Stimulated activated CD4-positive, alpha-beta T cell treated with anti-CD3 and anti-CD28 coated beads, Interleukin-1b, Interleukin-23, amount 100 ng/mL, for 4 hours (primary cell): ENCODE measurements around the gene LEUTX.
"Not testable (repeated sequence)": the region's sequence is repeated elsewhere in the genome, so short reads cannot be mapped to it uniquely, and the experiment has no call there.

ENCODE experiments used
- DNase-seq, 2 donors: peaks; one replicate each; pipeline ENCODE4 v3.0.0-alpha.2; 2020; ENCODE audit warnings: low read depth in 2 of 2

LEUTX gene

GRCh38 chr19:39780894-39781293 lies 2.2 kb downstream of the LEUTX start:
- DNase-seq, result no peak

DNA sequence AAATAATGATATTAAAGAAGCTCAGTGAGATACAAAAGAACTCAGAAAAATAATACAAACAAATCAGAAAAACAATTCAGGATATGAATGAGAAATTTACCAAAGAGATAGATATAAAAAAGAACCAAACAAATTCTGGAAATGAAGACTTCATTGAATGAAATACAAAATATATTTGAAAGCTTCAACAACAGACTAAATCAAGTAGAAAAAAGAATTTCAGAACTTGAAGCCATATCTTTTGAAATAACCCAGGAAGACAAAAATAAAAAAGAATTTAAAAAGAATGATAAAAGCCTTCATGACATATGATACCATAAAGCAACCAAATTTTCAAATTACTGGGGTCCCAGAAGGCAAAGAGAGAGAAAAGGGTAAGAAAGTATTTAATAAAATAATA lies 9.6 kb downstream of the LEUTX start:
- DNase-seq, result no peak

DNA sequence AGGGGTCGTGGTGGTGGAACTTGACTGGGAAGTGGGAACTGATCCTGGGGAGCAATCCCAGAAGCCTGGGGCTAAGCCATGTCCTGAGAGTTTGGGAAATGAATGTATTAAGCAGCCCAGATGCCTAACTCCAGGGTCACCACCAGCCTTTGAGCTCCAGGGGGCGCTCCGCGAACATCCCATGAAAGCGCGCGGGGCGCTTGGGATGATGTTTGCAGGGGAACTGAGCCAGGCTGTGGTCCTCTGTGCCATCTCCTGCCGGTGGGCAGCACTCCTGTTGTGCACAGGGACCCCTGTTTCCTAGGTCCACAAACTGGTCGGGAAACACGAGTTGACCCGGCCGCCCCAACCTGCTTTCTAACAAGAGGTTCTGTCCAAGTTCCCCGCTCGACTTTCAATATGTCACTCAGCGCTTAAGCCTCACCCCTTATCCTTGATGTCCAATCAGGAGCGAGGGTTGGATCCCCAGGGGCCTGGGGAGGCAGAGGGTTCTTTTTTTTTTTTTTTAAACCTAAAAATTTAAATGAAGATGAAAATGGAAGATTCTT lies 14.4 kb downstream of the LEUTX start:
- DNase-seq, result peak; percentile 61 to 68

GRCh38 chr19:39795001-39795400 lies 16.3 kb downstream of the LEUTX start:
- DNase-seq, result no peak

GRCh38 chr19:39796000-39796498 lies 17.4 kb downstream of the LEUTX start:
- no peak for DNase-seq

- no peak for DNase-seq
Measured at GRCh38 chr19:39797083-39797482, 18.4 kb downstream of the LEUTX start.

DNA sequence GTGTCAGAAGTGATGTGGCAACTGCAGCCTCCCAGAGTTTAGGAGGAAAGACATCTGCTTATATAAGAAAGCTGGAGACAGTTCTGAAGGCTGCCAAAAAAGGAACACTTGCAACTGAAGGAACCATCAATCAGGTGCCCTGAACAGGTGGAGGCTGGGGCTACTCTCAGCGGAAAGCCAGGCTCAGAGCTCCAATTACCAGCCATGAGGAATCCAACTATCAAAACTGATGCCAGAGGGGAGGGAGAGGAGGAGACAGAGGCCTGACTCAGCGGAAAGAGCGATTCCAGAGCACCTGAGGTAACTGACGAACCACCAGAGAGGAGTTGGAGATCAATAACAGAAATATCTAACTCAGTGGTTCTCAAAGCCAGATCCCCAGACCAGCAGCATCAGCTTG lies 24.3 kb downstream of the LEUTX start:
- DNase-seq, result no peak

DNA sequence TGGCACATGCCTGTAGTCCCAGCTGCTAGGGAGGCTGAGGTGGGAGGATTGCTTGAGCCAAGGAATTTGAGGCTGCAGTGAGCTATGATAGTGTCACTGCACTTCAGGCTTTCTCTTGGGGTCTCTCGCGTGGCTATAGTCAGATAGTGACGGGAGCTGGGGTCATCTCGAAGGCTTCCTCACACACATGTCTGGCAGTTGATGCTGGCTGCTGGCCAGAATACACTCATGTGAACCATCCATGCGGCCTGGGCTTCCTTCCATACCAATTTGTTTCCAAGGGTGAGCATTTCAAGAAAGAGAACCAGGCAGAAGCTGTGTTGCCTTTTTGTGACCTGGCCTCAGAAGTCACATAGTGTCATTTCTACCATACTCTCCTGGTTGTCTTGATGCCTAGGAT lies 26.4 kb downstream of the LEUTX start:
- DNase-seq, result no peak

DNA sequence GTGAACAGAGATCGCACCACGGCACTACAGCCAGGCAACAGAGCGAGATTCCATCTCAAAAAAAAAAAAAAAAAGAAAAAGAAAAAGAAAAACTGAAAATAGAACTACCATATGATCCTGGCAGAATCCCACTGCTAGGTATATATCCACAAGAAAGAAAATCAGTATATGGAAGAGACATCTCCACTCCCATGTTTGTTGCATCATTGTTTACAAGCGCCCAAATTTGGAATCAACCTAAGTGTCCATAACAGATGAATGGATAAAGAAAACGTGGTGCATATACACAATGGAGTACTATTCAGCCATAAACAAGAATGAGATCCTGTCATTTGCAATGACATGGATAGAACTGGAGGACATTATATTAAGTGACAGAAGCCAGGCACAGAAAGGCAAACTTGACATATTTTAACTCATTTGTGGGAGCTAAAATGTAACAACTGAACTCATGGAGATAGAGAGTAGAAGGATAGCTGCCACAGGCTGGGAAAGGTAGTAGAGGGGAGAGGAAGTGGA lies 29.3 kb downstream of the LEUTX start:
- DNase-seq, result no peak

DNA sequence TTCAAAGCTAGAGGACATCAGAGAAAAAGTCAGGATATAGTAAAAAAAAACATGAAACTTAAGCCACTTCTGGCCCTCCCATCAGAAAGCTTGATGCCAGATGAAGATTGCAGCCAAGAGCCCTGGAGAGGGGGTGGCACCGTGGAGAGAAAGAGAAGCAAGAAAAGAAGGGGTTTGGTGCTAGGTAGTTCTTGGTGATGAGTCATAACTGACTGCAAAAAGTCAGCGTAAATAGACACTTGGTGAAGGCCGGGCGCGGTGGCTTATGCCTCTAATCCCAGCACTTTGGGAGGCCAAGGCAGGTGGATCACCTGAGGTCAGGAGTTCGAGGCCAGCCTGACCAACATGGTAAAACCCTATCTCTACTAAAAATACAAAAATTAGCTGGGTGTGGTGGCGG lies 30.0 kb downstream of the LEUTX start:
- DNase-seq, result not testable (repeated sequence)

- no peak for DNase-seq
Measured at GRCh38 chr19:39809368-39809767, 30.7 kb downstream of the LEUTX start.

DNA sequence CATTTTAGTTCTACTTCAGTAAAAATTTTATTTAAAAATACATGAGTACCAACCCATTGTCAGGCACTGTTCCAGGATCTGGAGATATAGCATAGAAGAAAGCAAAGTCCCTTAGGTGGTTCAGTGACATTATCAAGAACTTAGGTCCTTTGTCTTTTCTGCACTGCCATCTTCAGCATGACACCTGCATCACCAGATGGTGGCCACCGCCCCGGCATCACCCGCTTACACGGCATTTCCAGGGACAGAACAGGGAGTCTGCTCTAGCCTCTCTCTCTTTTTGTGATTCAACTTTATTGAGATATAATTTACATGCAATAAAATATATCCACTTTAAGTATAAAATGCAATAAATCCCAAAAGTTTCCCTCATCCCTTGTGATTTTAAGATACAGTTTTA lies 31.8 kb downstream of the LEUTX start:
- DNase-seq, result no peak

GRCh38 chr19:39811064-39811463 lies 32.4 kb downstream of the LEUTX start:
- no peak for DNase-seq

- no peak for DNase-seq
Measured at GRCh38 chr19:39813264-39813993, 34.8 kb downstream of the LEUTX start.

DNA sequence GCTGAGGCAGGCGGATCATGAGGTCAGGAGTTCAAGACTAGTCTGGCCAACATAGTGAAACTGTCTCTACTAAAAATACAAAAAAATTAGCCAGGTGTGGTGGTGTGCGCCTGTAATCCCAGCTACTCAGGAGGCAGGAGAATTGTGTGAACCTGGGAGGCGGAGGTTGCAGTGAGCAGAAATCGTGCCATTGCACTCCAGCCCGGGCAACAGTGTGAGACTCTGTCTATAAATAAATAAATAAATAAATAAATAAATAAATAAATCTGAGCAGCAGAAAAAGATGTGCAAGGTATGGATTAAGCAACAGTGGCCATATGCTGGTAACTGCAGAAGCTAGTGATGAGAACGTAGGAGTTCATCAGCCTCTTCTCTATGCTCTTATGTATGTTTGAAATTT lies 35.5 kb downstream of the LEUTX start:
- DNase-seq, result not testable (repeated sequence)

DNA sequence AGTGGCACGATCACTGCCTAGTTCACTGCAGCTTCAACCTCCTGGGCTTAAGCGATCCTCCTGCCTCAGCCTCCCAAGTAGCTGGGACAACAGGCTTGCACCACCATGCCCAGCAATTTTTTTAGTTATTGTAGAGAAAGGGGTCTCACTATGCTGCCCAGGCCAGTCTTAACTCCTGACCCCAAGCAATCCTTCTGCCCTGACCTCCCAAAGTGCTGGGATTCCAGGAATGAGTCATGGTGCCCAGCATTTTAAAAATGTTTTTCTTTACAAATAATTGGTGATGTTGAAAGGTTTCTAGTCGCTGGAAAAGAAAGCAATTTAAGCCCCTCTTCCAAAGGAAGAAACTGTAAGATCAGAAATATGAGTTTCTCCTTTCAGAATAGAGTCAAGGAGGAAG lies 35.9 kb downstream of the LEUTX start:
- DNase-seq, result no peak

DNA sequence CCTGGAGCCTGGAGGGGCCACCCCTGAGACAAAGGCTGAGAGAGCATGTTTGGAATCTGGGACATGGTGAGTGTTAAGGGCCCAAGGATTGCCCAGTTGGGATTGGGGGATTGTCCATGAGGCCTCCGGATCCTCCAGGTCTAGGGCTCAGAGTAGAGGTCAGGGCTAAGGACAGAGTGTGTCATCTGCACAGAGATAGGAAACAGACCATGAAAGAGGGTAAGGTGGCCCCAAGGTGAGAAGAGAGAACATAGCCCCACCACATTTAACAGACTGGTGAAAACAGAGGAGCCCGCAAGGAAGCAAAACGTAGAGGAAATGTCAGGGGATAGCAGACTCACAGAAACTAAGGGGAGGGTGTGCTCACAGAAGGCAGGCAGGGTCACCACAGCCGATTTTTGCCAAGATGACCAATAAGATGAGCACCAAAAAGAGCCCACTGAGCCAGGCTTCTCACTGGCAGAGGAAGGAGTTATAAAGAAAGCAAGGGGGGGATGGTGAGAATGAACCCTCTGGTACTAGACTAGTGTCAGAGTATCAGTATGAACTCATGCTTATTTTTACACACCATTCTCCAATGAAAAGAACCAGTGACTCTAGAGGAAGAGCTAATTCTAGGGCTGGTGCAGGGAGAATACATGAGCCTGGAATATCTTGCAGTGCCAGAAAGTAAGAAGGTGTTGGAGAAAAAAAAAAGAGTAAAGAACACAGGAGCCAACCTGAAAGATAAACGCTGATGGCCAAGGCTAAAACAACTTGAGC lies 37.8 kb downstream of the LEUTX start:
- DNase-seq, result no peak

- DNase-seq, result no peak
Measured at GRCh38 chr19:39817888-39818561, 39.4 kb downstream of the LEUTX start.

- no peak for DNase-seq
Measured at GRCh38 chr19:39818626-39819097, 40.0 kb downstream of the LEUTX start.

GRCh38 chr19:39819786-39820185 lies 41.1 kb downstream of the LEUTX start:
- no peak for DNase-seq

- no peak for DNase-seq
Measured at GRCh38 chr19:39820696-39821095, 42.0 kb downstream of the LEUTX start.

GRCh38 chr19:39823686-39824085 lies 45.0 kb downstream of the LEUTX start:
- no peak for DNase-seq
